ENCODE results near the gene SRGAP2B. TPM values are rescaled to one million over a fixed set of nuclear protein-coding genes. Genes with fewer than 3 reads are reported as not detected.
"Not testable (repeated sequence)": the region's sequence is repeated elsewhere in the genome, so short reads cannot be mapped to it uniquely, and the experiment has no call there.

Gene SRGAP2B
- total RNA-seq, 1 experiment from 2014 or later = 15.0 TPM

DNA sequence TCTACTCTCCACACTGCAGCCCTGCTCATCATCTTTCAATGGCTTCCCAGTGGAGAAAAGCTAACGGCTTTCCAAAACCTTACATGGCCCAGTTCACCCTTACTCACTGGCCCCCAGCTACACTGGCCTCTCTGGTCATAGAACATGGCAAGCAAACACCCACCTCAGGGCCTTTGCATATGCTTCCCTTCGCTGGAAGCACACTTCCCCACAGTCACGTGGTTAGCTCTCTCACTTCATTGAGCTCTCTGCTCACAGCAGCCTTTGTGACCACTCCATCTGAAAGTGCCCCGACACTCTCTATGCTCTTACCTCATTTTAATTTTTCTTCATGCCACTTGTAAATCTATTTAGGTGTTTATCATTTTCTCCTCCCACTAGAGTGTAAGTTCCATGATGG, 83.3 kb downstream of the SRGAP2B start:
- in situ Hi-C loops (cut with HindIII; ENCODE audit: low pct_unique_long_range_greater_than_20kb, low sequenced_read_pairs); DNase-seq (ENCODE audit: low read depth): not testable (repeated sequence)

DNA sequence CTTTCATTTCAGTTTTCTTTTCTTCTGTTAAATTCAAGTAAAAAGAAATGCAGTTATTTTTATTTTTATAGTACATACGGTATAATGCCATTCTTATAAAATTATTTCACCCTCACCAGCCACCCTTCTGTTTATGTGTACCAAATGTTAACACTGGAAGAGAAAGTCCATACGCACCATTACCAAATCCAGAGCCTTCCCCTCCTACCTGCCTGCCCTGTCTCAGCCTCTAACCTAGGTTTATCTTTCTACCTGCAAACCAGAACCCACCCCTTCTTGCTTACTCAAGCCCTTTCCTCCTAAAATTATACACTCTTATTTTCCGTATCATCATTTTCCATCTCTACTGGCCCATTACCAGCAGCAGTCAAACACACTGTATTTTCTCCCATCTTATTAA, 84.5 kb downstream of the SRGAP2B start:
- DNase-seq (ENCODE audit: low read depth); in situ Hi-C loops (cut with HindIII; ENCODE audit: low pct_unique_long_range_greater_than_20kb, low sequenced_read_pairs): not testable (repeated sequence)

DNA sequence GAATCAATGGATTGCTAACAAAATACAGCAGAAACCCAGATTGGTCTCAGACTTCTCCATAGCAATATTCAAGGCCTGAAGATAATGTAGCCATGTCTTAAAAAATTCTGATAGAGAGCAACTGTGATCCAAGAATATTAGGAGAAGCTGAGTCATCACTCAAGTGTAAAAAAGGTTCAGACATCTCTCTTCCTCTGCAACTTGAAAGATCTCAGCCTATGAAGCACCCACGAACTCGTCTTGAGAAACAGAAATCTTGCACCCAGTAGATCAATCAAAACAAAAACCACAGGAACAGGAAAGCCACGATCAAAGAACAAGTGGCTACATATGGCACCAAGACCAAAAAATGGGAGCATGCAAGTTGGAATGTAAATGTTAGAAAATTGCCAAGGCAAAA, 85.2 kb downstream of the SRGAP2B start:
- DNase-seq (ENCODE audit: low read depth); in situ Hi-C loops (cut with HindIII; ENCODE audit: low pct_unique_long_range_greater_than_20kb, low sequenced_read_pairs): not testable (repeated sequence)

DNA sequence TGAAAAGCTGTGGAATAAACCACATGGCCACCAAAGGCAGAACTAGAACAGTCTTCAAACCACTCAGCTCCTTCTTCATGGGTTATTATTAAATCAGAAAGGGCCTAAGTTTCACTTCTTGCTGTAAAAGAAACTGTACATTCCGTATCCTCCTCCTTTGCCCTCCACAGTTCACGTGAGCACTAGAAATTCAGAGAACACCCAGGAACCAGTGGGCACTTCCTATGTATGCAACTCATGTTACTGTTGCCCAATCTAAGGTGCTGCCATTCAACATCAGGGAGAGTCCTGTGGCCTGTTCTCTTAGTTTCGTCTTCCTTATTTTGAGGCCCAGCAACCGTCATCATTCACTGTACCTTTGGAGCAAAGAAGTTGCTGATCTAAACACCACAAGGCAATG, 86.7 kb downstream of the SRGAP2B start:
- in situ Hi-C loops (cut with HindIII; ENCODE audit: low pct_unique_long_range_greater_than_20kb, low sequenced_read_pairs) = not testable (repeated sequence)

DNA sequence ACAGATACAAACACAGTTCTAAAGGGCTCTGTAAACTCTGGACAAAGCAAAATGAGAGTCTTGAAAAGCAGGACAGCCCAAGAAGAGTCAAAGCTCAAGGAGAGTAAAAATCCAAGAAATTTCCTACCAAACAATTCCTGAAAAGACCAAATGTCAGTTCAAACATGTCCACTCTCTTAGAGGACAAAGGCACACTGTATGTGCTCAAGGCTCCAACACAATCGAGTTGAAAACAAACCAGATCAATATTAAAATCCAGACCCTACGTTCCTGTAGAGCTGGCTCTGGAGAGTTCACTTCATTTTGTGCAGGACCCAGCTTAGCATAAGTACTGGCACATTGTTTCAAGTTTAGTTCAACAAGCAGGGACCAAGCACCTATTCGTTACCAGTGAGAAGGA, 90.0 kb downstream of the SRGAP2B start:
- in situ Hi-C loops (cut with HindIII; ENCODE audit: low pct_unique_long_range_greater_than_20kb, low sequenced_read_pairs); DNase-seq (ENCODE audit: low read depth): not testable (repeated sequence)

More for the DNA sequence above, 86.7 kb downstream of the SRGAP2B start:
- not testable (repeated sequence) for DNase-seq (ENCODE audit: low read depth)

DNA sequence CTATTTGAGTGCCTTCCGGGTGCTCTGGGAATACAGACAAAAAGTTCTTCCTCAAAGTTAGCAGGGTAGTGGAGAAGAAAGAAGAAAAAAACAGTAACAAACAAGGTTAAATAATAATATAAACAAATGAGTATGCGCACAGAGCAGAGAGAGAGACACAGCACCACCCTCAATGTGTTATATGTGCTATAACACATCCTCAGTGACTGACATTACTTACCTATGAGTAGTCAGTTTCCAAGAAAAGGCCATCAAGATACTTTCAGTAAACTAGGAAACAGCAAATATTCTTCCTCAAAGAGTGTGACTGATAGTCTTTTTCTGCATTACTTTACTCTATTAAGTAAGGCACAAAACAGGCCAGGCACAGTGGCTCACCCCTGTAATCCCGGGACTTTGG, 93.7 kb downstream of the SRGAP2B start:
- DNase-seq (ENCODE audit: low read depth); in situ Hi-C loops (cut with HindIII; ENCODE audit: low pct_unique_long_range_greater_than_20kb, low sequenced_read_pairs): not testable (repeated sequence)

DNA sequence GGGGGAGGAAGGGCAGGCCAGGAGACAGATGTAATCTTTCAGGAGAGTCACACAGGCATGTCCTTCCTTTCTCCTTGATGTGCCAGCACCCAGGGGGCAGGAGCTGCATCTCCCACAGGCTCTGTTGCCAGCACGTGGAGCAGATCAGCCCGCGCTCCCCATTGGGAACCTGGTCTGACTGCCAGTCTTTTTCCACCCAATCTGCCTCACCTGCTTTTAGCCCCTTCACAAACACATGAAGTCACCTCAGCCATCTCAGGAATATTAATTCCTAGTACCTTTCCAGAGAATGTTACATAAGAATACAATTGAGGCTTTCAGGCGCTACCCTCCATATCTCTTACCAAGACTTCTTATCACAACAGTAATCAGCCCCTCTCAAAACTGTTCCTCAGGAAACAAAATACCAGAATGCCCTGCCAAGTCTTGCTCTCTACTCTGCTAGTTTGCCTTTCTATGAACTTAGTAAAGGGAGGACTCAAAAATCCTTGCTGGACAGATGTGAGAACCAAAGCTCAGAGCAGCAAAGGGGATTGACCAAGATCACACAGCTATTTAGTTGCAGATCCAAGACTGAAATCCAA, 94.3 kb downstream of the SRGAP2B start:
- in situ Hi-C loops (cut with HindIII; ENCODE audit: low pct_unique_long_range_greater_than_20kb, low sequenced_read_pairs) = not testable (repeated sequence)

DNA sequence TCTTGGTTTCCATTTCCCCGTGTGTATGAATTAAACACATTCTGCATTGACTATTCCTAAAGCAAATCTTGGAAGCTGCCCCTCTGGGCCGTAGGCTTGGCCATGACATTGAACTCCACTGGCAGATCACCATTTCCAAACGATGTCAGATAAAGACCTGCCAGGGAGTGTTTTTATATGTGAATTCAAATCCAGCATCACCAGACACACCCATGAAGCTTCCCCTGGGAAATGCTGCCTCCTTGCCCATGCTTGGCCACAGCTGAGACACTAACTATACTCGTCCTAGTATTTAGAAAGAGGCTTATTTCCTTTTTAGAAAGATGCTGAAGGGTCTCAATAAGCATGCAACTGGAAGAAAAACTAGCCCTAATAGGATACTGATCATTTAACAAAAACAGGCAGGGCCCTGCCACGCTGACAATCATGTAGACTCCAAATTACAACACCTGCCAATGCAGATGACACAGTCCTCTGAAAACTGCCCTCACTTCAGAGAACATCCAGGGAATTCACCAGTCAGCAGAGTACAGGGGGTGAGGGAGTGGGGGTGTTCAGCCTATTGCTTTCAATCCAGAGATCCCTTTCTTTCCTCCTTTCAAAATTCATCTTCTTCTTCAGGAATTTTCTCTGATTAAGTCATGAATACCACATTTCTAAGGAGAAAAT, 94.9 kb downstream of the SRGAP2B start:
- DNase-seq (ENCODE audit: low read depth); in situ Hi-C loops (cut with HindIII; ENCODE audit: low pct_unique_long_range_greater_than_20kb, low sequenced_read_pairs): not testable (repeated sequence)

More for the DNA sequence above, 94.3 kb downstream of the SRGAP2B start:
- DNase-seq (ENCODE audit: low read depth) = not testable (repeated sequence)

DNA sequence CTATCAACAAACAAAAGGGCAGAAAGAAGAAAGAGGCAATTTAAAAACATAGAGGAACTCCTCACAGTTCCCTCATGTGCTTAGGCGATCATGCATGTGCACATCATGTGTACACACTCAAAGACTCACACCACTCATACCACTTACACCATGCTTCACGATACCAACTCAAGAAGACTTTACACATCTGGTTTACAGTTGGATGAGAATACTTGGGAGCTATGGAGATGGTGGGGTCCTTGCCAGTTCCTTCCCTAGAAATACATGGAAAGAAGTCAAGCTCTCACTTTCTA, 96.2 kb downstream of the SRGAP2B start:
- DNase-seq (ENCODE audit: low read depth); in situ Hi-C loops (cut with HindIII; ENCODE audit: low pct_unique_long_range_greater_than_20kb, low sequenced_read_pairs): not testable (repeated sequence)

DNA sequence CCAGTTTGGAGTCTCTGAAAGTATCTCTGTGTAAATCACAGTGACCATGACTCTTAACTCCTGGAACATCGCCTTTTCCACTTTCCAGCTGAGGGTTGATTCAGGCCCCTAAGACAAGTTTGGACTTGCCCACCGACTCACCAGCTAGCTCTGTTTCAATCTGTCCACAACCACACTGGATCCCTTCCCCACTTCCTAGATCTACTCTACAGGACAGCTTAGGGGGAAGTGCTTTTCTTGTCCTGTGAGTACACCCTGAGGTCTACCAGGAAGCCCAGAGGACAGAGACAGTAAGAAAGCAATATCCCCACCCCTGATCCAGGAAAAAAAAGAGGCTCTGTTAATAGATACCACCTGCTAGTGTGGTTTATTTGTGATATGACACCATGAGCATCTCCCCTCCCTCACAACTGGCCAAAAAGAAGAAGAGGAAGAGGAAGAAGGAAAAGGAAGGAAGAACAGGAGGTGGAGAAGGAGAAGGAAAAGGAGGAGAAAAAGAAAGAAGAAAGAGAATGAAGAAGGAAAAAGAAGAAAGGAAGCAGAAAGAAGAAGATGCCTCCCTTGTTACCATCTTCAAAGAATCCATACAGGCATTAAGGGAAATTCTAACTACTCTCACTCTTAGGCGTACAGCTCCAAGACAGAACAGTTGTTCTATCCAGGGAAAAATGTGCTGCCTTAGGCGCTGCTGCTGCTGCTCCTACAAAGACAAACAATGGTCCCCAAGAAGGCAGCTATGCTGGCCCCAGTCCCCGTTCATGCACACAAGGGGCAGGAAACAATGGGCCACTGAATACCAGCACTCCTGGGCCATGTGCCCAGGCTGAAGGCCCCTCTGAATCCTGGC, 96.8 kb downstream of the SRGAP2B start:
- in situ Hi-C loops (cut with HindIII; ENCODE audit: low pct_unique_long_range_greater_than_20kb, low sequenced_read_pairs); DNase-seq (ENCODE audit: low read depth): not testable (repeated sequence)

DNA sequence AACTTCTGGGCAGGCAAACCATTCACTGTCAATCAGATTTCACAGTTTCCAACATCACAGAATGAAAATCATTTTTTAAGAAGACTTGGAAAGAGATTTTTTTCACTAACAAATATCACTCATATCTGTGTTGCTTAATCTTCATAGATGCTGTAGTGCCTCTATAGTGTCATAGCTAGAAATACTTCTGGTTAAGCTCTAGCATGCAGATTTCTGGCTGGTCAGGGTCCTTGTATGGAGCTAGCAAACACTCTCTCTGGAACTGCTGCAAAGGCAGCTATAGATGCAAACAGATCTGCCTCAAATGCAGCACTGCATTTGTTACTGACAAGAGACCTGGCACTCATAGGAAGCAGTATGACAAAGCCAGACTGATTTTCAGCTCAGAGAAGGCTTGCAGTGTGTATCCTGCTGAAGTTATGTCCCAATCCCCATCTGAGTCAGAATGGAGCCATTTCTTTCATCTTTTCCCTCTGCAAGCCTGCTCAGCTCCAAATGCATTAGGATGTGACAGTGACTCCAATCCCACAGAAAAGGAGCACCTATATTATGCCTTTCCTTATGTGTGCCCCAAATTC, 99.2 kb downstream of the SRGAP2B start:
- DNase-seq (ENCODE audit: low read depth); in situ Hi-C loops (cut with HindIII; ENCODE audit: low pct_unique_long_range_greater_than_20kb, low sequenced_read_pairs): not testable (repeated sequence)

DNA sequence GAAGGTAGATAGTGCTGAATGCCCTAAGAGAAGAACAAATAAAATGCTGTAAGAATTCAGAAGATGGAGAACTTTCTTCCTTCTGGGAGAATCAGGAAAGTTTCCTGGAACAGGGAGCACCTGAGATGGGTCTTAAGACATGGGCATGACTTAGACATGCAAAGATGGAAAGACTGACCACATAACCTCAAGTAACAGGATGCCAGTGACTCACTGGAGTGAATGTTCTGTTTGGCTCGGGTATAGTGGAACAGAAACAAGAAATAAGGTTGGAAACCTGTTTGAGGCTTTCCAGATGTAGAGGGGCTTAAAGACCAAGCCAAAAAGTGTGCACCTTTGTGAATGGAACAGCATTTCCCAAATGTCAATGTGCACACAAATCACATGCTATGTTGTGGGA, 102.2 kb downstream of the SRGAP2B start:
- in situ Hi-C loops (cut with HindIII; ENCODE audit: low pct_unique_long_range_greater_than_20kb, low sequenced_read_pairs); DNase-seq (ENCODE audit: low read depth): not testable (repeated sequence)

DNA sequence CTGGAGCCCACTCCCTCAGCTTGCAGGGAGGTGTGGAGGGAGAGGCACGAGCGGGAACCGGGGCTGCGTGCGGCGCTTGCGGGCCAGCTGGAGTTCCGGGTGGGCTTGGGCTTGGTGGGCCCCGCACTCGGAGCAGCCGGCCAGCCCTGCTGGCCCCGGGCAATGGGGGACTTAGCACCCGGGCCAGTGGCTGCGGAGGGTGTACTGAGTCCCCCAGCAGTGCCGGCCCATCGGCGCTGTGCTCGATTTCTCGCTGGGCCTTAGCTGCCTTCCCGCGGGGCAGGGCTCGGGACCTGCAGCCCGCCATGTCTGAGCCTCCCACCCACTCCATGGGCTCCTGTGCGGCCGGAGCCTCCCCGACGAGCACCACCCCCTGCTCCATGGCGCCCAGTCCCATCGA, 104.5 kb downstream of the SRGAP2B start:
- DNase-seq (ENCODE audit: low read depth); in situ Hi-C loops (cut with HindIII; ENCODE audit: low pct_unique_long_range_greater_than_20kb, low sequenced_read_pairs): not testable (repeated sequence)

DNA sequence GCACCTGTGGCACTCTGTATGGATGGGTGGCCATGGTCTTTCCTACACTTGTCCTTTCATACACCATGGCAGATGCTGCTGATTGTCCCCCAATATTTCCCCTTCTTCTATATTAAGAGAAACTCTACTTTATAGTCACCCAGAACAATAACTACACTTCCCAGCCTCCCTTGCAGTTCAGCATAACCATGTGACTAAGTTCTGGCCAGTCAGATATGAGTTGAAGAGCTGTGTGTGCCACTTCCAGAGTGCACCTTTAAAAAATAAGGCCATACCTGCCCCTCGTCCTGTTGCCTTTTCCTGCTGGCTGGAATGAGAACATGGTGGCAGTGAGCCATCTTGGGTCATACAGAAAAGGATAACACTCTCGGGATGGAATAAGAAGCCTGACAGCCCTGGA, 108.0 kb downstream of the SRGAP2B start:
- in situ Hi-C loops (cut with HindIII; ENCODE audit: low pct_unique_long_range_greater_than_20kb, low sequenced_read_pairs); DNase-seq (ENCODE audit: low read depth): not testable (repeated sequence)

DNA sequence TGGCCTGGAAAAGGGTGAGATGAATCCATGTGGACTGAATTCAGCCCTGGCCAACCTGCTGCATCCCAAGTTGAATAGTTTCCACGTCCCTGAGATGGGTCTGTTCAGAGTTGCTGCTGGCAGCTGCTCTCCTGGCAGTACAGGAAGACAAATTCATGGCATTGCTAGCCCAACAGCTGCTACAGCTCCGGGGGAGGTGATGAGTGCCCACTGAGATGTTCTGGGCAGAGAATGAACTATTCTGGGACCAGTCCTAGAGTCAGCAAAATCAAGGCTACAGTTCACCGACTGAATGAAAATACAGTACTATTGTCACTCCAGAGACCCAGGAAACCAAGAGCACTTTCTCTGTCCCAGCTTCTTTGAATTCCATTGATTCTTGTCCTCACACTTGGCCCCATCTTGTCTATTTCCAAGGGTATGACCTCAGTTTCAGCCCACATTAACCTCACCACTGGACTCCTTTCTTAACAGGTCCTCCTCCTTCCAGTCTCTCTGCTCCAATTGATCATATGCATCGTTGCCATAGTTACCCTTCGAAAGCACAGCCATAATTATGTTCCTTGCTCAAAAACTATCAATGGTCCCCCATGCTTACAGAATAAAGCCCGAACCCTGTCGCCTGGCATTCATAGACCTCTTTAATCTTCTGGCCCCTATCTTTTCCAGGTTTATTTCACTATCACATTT, 108.8 kb downstream of the SRGAP2B start:
- in situ Hi-C loops (cut with HindIII; ENCODE audit: low pct_unique_long_range_greater_than_20kb, low sequenced_read_pairs) = not testable (repeated sequence)

DNA sequence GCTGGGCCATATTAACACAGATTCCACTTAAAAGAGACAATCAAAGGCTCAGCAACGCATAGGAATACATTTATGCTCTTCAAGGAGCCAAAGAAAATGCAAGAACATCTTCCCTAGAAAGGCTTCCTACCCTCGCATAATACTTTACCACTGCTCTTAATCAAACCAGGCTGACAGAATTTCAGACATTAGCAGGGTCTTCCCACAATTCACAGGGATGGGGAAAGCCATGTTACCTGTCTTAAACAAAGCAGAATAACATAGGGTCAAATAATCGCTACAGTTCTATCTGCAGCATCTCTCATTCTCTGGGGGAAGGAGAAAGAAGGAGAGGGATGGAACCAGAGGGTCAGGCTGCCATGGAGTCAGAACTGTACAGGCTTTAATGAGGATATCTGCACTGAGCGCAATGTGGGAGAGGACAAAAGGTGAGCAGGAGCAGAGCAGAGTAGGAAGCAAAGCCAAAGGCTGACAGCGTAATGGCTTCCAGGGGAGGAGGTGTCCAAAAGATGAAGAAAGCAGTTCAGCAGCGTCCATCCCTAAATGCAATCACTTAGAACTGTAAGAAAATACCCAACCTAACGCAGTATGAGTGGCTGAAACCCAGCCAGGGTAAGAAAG, 109.5 kb downstream of the SRGAP2B start:
- DNase-seq (ENCODE audit: low read depth); in situ Hi-C loops (cut with HindIII; ENCODE audit: low pct_unique_long_range_greater_than_20kb, low sequenced_read_pairs): not testable (repeated sequence)

More for the DNA sequence above, 108.8 kb downstream of the SRGAP2B start:
- DNase-seq (ENCODE audit: low read depth) = not testable (repeated sequence)

DNA sequence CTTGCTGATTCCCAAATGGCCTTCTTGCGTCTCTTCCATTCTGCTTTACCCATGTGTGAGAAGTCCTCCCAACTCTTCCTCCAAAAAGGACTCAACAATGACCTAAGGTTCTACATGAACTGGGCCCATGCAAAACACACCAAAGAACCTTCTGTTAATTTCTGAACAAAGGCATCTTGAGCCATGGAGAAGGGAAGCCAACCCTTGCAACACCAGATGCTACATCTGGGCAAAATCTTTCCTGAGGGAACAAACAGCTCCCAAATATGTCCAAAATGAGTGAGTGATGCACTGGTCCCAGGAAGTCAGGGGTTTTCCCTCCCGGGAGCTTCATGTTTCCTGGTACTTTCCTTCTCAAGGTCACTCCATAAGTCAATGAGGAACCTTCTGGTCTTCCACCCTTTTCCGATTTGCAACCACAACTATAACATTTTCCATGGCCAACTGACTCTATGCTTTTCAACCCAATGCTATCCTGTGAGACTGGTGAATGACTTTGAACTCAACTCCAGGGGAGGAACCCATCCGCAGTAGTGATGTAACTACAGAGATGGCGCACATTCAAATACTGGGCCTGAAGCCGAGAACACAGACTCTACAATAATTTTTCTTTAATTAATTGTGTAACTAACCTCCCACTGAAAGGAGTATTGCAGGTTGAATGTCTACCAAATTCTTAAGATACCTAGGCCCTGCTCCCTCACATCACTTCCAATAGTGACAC, 112.2 kb downstream of the SRGAP2B start:
- DNase-seq (ENCODE audit: low read depth); in situ Hi-C loops (cut with HindIII; ENCODE audit: low pct_unique_long_range_greater_than_20kb, low sequenced_read_pairs): not testable (repeated sequence)

All from Caki2 (cell line).